WI38 (cell line): ENCODE results near the gene PAOX.
"Not testable (repeated sequence)": the region's sequence is repeated elsewhere in the genome, so short reads cannot be mapped to it uniquely, and the experiment has no call there.

Experiments
- H3K4me3 ChIP-seq: 2 replicates; pipeline ENCODE4 v1.5.1; 2011; ENCODE audit warnings: low read depth, mild to moderate bottlenecking, control low read depth, low read length
- TF ChIP-seq, protein P1 (sequence below): IDR thresholded peaks from 2 replicates; pipeline ENCODE4 v1.5.1; 2012; ENCODE audit warnings: low read depth, mild to moderate bottlenecking, control low read depth, low read length

Gene PAOX

DNA sequence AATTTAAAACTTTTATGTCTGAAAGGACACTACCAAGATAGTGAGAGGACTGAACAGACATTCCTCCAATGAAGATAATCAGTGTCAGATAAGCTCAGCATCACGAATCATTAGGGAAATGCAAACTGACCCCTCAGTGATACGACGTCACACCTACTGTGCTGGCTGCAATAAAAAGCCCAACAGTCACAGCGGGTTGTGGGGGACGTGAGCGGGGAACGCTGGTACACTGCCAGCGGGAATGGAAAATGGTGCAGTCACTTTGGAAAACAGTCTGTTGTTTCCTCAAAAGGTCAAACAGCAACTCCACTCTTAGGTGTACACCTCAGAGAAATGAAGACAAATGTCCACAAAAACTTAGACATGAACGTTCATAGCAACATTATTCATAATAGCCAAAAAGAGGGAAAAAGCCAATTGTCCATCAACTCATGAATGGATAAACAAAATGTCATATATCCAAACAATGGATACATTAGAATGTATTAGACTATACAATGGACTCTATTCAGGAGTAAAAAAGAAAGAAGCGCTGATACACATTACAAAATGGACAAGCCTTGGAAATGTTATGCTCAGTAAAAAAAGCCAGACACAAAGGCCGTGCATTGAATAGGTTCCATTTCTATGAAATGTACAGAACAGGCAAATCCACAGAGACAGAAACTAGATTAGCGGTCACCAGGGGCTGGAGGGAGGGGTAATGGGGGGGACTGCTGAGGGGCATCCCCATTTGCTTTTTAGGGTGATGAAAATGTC is 3.5 kb upstream of the PAOX start:
- TF ChIP-seq, protein P1, sequence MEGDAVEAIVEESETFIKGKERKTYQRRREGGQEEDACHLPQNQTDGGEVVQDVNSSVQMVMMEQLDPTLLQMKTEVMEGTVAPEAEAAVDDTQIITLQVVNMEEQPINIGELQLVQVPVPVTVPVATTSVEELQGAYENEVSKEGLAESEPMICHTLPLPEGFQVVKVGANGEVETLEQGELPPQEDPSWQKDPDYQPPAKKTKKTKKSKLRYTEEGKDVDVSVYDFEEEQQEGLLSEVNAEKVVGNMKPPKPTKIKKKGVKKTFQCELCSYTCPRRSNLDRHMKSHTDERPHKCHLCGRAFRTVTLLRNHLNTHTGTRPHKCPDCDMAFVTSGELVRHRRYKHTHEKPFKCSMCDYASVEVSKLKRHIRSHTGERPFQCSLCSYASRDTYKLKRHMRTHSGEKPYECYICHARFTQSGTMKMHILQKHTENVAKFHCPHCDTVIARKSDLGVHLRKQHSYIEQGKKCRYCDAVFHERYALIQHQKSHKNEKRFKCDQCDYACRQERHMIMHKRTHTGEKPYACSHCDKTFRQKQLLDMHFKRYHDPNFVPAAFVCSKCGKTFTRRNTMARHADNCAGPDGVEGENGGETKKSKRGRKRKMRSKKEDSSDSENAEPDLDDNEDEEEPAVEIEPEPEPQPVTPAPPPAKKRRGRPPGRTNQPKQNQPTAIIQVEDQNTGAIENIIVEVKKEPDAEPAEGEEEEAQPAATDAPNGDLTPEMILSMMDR = no peak
- no peak overlapping the region for H3K4me3 ChIP-seq

DNA sequence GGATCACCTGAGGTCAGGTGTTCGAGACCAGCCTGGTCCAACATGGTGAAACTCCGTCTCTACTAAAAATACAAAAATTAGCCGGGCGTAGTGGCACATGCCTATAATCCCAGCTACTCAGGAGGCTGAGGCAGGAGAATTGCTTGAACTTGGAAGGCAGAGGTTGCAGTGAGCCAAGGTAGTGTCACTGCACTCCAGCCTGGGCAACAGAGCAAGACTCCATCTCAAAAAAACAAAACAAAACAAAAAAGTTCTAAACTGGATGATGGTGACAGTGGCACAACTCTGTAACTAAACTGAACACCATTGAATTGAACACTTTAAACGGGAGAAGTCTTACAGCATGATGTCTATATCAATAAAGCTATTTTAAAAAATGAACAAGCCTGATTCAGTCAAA is 2.9 kb upstream of the PAOX start:
- H3K4me3 ChIP-seq = not testable (repeated sequence)

DNA sequence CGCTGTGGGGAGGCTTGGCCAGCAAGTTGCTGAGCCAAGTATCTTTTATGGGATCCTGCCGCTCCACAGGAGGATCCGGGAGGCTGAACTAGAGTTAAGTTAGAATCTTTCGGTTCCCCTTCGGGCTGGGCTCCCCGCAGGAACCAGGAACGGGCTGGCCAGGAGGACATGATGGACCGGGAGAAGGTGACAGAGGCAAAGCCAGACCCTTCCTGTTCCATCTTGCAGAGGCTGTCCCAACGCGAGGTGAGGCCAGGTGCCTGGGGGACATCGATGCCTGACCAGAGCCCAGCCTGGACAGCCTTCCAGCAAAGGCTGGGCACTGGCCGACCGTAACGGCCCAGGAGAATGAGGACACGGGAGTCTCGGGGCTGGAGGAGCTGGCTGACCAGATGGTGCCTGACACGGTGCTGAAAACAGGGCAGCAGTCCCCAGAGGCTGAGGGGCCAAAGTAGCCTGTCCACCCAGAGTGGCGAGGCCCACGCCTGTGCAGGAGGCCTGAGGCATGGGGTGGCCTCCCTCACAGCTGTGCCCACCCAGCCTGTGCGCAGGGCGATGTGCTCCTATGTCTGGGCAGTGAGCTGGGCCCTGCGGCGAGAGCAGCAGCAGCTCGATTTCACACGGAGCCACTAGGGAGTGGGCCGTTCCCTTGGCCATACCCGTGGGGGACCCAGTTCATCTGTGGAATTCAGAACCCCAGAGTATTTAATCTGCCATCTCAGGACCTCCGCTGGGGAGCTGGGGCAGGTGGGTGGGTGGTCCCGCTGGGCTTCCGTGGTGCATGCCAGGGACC is 1.8 kb upstream of the PAOX start:
- H3K4me3 ChIP-seq = no peak overlapping the region
- TF ChIP-seq, protein P1 = no peak

DNA sequence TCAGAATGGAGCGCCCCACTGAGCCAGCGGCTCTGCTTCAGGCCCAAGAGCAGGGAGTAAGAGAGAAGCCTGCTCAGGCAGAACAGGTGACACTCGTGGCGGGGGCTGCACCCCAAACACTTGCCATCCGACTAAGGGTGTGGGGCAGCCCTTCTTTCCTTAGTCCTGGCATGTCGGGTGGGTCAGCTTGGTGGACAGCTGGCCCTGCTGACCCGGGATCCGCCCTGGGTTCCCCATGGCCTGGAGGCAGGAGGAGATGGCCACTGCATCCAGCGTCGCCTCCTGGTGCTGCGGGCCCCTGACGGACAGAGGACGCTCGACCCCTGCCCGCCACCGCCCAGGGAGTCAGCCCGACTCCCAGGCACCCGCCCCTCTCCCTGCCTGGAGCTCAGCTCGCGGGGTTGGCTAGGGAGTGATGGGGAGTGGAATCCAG is 1.2 kb upstream of the PAOX start:
- TF ChIP-seq, protein P1 = no peak
- peak overlapping the region; percentile 74 for H3K4me3 ChIP-seq

DNA sequence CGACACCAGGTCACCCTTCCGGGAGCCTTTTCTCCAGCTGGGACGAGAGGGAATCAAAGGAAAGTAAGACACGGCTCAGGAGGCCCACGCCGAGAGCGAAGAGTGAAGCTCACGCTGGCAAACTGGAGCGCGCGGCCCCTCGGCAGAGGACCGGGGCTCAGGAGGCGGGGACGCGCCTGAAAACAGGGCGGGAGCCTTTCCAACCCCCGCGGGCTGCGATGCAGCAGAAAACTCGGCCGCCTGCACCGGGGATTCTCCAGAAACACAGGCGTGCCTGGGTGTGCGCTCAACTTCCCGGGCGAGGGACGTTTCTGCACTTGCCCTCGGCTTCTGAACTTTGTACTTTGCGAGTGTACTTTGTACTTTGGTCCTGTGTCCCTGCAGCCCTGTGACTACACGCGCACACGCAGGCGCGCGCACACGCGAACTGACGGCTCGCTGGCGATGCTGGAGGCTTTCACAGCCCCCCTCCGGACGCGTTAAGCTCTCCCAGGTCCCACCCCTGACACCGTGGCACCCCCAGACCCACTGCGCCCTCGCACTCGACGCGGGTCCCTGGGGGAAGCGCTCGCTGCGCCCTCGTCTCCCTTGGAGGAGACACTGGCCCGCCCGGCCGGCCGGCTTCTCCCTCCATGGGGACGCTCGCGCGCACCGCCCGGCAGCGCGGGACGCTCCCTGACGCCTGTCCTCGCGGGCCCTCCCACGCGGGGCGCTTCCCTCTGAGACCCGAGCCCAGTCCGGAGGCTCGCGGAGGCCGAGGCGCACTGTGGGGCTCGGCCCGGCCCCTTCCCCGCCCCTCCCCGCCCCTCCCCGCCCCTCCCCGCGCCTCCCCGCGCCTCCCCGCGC is 588 bp upstream of the PAOX start:
- TF ChIP-seq, protein P1 = no peak
- H3K4me3 ChIP-seq = peak overlapping the region; percentile 74

DNA sequence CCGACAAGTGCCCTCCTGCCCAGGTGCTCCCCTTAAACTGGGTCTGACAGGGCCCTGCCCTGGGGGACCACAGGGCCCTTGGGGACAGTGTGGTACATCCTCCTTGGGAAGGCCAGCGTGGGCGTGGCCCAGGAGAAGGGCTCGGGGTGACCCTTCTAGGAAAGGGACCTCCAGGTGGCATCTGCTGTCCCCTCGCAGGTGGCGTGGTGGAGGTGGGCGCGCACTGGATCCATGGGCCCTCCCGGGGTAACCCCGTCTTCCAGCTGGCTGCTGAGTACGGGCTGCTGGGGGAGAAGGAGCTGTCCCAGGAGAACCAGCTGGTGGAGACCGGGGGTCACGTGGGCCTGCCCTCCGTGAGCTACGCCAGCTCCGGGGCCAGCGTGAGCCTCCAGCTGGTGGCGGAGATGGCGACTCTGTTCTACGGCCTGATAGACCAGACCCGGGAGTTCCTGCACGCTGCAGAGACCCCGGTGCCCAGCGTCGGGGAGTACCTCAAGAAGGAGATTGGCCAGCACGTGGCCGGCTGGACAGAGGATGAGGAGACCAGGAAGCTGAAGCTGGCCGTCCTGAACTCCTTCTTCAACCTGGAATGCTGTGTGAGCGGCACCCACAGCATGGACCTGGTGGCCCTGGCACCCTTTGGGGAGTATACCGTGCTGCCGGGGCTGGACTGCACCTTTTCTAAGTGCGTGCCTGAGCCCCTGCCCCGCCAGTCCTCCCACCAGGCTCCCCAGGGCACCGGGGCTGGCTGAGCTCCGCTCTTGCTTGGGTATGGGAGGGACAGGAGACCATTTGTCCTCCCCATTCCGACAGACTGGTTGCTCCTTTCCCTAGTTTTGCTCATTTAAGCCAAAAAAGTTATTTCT is 972 bp downstream of the PAOX start:
- TF ChIP-seq, protein P1 = no peak
- peak overlapping the region; percentile 51 for H3K4me3 ChIP-seq

DNA sequence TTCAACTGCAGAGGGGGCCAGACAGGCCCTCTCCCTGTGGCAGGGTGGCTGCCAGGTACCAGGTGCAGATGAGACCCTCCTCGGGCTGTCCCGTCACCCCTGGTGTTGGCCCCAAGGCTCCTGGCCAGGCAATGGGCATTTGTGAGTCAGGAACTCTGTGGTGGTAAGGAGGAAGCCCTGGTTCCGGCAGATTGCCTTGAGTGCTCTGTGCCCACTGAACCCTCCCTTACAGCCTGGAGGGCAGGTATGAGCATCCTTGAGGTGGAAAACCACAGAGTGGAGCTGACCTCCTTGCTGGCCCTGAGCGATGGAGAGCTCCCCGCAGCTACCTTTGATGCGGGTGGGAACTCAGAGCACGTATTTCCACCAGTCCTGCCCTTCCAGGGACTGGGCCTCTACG is 2.0 kb downstream of the PAOX start:
- TF ChIP-seq, protein P1 = no peak
- no peak overlapping the region for H3K4me3 ChIP-seq
